Measurements from ENCODE around the gene CYLC2.

Gene CYLC2, protein sequence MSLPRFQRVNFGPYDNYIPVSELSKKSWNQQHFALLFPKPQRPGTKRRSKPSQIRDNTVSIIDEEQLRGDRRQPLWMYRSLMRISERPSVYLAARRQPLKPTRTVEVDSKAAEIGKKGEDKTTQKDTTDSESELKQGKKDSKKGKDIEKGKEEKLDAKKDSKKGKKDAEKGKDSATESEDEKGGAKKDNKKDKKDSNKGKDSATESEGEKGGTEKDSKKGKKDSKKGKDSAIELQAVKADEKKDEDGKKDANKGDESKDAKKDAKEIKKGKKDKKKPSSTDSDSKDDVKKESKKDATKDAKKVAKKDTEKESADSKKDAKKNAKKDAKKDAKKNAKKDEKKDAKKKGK

DNA sequence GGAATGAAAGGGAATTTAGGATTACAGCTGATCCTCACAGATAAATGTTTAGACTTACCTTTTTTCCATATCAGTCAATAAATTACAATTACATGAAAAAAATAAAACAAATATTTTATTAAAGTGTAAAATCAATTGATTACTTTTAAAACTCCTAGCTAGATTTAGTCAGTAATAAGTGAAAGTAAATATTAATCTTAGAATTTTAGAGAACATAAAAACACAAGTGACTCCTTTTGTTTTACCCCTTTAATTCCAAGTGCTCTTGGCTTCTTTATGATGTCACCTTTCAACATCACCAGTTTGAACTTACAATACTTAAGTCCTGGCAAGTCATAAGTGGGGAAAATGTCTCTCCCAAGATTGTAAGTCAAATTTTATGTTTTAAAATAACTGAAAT is at the start of gene CYLC2:
TSS of gene CYLC2 (plus strand) at position 301 of the 400 bp plus-strand sequence. CDS start at position 349, 48 bp downstream.
- DNase-seq, result no peak

DNA sequence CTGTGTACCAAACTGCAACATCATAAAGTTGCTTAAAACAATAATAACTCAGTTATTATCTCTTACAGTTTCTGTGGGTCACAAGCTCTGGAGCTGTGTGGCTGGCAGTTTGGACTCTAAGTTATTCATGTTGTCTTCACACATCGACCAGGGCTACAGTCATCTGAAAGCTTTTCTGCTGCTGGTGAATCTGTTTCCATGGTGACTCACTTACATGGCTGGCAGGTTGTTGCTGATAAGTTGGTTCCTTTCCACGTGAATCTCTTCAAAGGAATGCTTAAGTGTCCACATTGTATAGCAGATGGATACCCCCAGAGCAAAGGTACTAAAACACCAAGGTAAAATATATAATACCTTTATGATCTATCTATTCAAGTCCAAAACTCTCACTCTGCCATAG is 44.8 kb upstream of the CYLC2 start:
- no peak for DNase-seq

DNA sequence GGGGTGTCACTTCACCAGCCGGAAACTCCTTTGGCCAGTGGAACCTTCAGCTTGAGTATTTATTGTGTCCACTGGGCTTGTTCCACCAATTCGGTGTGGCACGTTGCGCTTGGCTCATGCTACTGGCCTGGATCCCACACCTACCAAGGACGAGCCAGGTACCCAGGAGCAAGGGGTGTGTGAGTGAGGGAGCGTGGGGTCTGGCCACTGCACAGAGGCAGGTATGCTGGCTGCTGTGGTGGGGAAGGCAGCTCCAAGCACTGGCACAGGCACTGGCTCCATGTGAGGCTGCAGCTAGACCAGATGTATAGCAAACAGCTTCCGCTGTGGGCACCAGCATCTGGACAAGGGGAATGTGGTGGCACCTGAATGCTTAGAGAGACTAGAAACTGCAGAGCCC is 28.1 kb upstream of the CYLC2 start:
- no peak for DNase-seq

DNA sequence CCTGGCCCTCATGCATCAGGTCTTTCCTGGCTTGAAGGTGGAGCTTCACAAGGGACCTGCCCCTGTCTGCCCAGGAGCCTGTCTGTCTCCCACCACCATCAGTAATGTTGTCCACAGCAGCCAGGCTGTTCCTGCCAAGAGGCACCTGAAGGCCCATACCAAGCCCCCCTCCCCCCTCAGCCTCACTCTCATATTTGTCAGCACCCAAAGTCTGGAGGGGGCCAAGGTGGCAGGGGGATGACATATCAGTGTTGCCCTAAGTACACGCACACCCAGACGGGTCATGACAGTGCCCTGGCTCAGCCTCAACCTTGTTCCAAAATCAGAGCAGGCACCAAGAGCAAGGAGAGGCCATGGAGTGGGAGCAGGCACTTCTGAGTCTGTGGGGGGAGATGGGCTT is 27.2 kb upstream of the CYLC2 start:
- DNase-seq, result no peak

DNA sequence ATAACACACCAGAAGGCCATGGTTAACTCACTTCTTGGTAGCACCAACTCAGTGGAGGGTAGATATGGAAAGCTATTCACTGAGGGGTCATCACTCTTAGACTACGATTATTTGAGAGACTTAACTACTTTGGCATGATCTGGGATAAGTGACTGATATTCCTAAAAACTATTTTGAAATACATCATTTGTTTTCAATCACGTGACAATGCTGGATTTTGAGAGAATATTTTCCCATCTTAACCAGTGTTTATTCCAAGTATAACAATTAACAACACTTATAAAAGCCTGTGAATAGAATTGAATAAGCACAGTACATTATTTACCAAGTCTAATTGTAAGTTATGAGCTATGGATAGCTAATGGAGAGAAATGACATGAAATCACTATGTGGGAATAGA is 22.4 kb upstream of the CYLC2 start:
- no peak for DNase-seq

DNA sequence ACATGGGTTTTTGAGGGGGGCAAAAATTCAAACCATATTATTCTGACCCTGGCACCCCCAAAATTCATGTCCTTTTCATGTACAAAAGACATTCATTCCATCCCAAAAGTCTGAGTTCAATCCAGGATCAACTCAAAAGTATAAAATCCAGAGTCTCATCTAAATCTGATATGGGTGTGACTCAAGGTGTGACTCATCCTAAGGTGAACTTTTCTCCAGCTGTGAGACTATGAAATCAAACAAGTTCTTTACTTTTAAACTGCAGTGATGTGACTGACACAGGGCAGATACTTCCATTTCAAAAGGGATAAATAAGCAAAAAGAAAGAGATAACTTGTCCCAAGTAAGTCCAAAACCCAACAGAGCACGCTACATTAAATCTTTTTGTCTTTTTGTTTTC is 20.6 kb upstream of the CYLC2 start:
- no peak for DNase-seq

DNA sequence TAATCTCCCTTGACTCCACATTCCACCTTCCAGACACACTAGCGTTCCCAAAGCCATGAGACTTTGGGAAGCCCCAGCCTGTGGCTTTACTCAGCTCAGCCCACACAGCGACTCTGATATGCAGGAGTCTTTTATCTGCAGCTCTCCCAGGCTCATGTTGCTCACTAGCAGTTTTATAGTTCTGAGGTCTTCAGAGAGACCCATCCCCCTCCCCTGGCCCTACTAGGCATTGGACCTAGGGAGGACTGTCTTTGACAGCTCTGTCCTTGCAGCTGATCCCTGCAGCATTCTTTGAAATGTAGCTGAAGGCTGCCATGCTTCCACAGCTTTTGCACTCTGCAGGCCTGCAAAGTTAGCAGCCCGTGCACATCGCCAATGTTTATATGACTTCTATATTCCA is 19.9 kb upstream of the CYLC2 start:
- DNase-seq, result no peak

DNA sequence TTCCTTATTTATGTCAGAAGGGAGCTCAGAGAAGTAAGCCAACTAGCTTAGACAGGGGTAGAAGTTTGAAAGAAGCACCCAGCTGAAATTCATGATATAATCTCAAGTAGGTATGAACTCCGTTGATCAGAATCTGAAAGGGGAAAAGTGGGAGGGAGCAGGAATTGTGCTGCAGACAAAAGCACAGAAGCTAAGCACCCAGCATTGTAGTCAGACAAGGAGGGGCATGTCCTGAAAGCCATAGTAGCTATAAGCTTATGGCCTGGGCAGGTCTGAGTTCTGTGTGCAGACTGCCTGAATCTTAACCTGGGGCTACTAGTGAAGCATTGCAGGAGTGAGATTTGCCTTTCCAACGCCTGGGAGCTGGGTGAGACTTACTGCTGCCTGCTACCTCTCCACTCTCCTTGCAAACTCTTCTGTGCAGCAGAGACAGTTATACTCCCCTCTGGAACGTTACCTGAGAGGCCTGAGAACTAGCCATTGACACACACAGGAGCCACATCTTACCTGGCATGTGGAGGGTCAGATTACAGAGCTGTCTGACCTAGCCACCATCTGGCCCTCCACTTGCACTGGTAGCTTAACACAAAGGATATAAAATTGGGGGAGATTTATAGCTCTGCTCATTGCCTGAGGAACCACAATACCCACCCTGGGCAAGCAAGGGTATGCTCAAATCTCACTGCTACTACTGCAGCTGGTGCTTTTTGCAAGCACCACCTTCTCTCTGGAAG is 9.8 kb upstream of the CYLC2 start:
- no peak for DNase-seq

DNA sequence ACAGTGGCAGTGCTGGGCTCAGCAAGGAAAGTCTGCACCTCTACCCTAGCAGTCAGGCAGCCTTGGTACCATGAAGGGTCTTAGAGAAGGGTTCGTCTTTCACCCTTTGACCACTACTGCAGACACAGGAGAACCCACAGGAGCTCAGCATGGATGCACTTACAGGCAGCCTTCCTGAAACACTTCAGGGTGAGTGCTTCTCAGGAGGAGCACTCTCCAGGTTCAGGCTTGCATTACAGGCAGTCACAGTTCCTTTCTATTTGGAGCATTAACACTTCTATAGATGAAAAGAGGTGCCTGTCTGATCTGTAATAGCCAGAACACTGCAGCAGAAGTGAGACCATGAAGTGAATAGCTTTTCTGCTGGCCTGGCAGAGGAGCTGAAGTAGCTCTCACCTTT is 8.7 kb upstream of the CYLC2 start:
- DNase-seq, result no peak

DNA sequence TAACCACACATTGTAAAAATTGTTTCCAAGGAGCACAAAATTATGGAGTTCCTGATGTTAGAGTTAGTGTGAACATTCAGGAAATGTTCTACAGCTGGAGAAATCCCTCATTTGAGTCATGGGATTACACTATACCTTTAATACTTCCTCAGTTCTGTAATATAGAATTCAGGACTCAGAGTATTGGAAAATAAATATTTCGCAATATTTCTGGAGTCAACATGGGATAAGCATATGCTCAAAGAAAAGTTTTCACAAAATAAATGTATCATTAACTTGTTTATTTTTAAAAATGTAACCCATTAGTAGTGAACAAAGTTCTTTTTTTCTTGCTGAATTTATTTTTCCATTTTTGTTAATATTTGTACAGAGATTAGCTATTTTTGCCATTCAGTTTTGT is 8.6 kb downstream of the CYLC2 start:
- no peak for DNase-seq

DNA sequence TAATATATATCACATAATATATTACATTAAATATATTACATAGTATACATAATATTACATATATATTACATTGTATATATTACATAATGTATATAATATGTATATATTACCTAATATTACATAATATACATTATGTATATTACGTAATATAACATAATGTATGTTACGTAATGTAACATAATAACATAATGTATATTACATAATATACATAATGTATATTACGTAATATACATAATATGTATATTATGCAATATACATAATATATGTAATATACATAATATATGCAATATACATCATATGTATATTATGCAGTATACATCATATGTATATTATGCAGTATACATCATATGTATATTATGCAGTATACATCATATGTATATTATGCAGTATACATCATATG is 19.1 kb downstream of the CYLC2 start:
- DNase-seq, result no peak

DNA sequence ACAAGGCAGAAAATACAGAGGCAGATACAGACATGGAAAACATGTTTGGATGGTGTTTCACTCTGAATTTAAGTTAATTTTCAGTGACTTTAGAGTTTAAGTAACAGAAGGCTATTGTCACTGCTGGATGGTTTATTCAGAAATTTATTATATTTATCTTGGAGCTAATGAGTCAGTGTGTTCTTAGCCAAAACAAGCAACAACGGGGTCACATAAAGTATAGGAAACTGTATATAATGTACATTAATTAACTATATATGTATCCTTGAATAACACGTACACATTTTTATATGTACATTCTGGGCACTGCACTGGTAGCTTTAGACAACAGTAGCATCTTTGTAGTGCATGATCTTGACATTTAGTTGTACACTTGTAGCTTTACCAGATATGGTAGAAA is 30.7 kb downstream of the CYLC2 start:
- no peak for DNase-seq

DNA sequence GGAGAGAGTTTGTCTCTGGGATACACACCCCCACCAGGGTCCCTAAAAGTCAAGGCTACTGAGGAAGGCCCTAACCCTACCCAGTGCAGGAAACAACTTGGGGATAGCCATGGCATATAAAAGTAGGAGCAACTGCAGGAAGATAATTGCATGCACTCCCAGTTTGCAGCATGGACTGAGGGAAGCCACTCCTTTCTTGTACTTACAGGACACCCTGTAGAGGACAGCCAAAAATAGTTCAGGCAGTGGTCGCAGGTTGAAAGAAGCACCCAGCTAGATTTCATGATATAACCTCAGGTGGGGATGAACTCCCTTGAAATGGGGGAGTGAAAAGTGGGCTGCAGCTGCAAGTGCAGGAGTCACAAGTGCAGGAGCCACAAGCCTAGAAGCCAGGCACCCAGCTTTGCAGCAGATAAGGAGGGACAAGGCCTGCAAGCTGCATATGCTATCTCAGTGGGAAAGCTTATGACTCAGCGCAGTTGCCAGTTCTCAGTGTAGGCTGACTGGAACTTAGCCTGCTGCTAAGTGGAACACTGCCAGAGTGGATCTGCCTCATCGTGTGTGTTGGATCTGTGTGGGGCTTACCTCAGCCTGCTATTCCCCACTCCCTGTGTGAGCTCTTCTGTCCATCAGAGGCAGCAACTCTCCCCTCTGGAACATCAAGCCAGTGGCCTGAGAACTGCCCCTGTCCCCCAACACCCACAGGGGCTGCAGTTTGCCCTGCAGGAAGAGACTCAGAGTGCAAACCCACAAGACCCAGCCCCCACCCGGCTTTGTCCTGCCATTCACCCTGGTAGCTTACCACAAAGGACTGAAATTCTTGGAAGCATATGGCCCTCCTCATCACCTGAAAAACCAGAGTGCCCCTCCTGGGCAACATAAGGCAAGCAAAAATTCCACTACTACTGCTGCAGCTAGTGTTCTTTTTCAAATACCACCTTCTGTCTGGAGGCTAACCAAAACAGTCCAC is 42.7 kb downstream of the CYLC2 start:
- no peak for DNase-seq

DNA sequence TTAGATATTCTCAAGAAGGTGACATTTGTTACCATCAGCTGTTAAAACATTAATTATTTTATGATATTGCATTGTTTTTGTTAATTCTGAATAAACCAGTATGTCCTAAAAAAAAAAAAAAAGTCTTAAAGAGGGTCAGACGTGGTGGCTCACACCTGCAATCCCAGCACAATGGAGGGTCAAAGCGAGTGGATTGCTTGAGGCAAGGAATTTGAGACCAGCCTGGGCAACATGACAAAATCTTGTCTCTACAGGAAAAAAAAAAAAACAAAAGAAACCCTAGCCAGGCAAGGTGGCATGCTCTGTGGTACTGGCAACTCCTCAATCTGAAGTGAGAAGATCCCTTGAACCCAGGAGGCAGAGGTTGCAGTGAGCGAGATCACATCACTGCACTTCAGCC is 46.8 kb downstream of the CYLC2 start:
- DNase-seq, result no peak
